ENCODE data around the gene FERMT2.

DNA sequence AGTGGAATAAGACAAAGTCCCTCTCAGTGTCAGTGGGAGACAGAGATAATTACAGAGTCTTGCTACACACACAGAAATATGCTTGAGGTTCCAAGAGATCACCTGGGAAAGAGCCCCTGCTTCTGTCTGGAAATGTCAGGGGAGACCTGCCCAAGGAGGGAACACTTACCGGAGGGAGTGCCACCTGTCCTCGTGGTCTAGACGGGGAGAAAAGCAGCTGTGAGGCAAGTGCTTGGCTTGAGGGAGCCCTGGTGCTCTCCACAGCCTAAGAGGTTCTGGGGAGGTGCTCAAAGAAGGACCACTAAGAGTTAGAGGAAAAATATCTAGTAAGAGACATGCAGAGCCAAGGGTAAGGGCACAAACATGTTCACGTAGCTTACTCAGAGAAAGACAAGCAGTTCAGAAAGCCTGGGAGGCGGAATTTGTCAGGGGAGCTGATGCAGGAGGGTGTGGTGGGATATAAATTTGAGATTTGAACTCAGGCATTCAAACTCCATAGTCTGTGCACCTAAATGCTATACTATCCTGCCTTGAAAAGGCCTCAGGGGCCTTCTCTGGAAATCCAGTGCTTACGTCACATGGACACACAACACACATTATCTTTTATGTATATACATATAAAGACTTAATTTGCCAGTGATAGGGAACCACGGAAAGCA lies 121.2 kb downstream of the FERMT2 start:
- no peak for TF ChIP-seq EZH2 (IDR thresholded peaks at IDR 0.05)
- TF ChIP-seq POLR2AphosphoS5 (IDR thresholded peaks at IDR 0.05; ENCODE audit: borderline replicate concordance, low read depth, low read length) = no peak

All from SK-N-MC (cell line).